Activated CD4-positive, CD25-positive, alpha-beta regulatory T cell treated with anti-CD3 and anti-CD28 coated beads, Interleukin-2, amount 50 U/mL, for 24 hours (primary cell): ENCODE data around the gene DLGAP3.
"Not testable (repeated sequence)": the region's sequence is repeated elsewhere in the genome, so short reads cannot be mapped to it uniquely, and the experiment has no call there.

Experiments used
- ATAC-seq, 2 donors: fragments of 150-1000 bp; cut with Tn5 transposase; one replicate each; pipeline ENCODE4 v1.10.0; 2021; ENCODE audit warnings: mild to moderate bottlenecking in 1 of 2, moderate library complexity in 1 of 2

The DLGAP3 gene, protein sequence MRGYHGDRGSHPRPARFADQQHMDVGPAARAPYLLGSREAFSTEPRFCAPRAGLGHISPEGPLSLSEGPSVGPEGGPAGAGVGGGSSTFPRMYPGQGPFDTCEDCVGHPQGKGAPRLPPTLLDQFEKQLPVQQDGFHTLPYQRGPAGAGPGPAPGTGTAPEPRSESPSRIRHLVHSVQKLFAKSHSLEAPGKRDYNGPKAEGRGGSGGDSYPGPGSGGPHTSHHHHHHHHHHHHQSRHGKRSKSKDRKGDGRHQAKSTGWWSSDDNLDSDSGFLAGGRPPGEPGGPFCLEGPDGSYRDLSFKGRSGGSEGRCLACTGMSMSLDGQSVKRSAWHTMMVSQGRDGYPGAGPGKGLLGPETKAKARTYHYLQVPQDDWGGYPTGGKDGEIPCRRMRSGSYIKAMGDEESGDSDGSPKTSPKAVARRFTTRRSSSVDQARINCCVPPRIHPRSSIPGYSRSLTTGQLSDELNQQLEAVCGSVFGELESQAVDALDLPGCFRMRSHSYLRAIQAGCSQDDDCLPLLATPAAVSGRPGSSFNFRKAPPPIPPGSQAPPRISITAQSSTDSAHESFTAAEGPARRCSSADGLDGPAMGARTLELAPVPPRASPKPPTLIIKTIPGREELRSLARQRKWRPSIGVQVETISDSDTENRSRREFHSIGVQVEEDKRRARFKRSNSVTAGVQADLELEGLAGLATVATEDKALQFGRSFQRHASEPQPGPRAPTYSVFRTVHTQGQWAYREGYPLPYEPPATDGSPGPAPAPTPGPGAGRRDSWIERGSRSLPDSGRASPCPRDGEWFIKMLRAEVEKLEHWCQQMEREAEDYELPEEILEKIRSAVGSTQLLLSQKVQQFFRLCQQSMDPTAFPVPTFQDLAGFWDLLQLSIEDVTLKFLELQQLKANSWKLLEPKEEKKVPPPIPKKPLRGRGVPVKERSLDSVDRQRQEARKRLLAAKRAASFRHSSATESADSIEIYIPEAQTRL

GRCh38 chr1:34929497-34929852, at the start of gene DLGAP3:
Gene DLGAP3 (minus strand): TSS chr1:34929650. CDS start chr1:34905383, 24,267 bp downstream.
- peak in 1 of 2 donors; percentile 13 for ATAC-seq

- ATAC-seq: no peak
These were observed 49.5 kb upstream of the DLGAP3 start for GRCh38 chr1:34978921-34979320.

GRCh38 chr1:34977858-34978257, 48.4 kb upstream of the DLGAP3 start:
- ATAC-seq: no peak

DNA sequence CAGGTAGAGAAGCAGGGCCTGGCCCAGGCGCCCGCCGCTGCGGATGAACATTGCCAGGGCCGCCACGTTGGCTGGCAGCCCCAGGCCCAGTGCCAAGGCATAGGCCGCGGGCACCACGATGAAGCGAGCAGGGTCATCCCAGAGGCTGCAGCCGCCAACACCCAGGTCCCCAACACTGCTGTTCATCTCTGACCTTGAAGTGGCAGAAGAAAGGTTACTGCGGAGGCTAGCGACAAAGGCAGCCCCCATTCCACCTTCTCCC, 47.7 kb upstream of the DLGAP3 start:
- ATAC-seq: no peak

GRCh38 chr1:34976384-34977209, 47.1 kb upstream of the DLGAP3 start:
- no peak for ATAC-seq

DNA sequence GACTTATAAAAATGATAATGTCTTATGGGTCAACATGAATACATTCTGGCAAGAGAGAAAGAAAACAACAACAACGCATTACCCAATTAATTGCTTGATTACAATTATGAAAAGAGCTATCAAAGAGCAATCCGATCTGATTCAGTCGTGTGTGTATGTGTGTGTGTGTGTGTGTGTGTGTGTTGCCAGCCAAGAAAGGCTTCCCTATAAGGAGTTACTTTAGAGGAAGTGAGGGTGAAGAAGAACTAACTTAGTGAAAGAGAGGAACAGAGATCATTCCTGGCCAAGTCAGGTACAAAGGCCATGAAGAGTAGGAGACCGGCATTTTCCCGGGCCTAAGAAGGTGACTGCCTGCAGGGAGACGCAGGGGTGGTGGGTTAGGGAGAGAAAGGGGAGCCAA, 46.3 kb upstream of the DLGAP3 start:
- ATAC-seq: no peak

DNA sequence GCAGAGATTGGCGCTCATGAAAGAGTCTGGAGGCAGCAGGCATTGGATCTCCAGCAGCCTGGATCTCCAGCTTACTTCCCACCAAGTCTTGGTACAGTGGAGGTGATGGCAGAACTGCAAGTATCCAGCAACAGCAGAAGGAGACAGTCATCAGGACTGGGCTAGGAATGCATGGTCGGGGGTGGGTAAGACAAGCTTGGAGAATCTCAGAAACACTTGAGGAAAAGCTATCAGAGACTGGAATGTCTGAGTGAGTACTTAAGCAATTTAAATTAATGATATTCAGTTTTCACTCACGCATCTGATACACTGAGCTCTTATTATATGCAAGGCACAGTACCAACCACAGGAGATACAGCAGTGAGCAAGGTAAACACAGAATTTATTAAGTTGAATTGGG, 45.9 kb upstream of the DLGAP3 start:
- no peak for ATAC-seq

DNA sequence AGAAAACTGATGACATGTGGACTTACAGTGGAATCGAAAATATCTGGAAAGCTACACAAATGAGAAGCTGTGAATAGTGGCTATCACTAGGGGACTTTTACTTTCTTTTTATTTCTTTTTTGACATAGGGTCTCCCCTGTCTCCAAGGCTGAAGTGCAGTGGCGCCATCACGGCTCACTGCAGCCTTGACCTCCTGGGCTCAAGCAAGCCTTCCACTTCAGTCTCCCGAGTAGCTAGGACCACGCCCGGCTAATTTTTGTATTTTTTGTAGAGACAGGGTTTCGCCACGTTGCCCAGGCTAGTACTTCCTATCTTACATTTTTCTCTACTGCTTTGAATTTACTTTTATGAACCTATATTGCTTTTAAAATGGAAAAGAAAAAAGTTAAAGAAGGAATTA, 45.2 kb upstream of the DLGAP3 start:
- ATAC-seq: no peak

DNA sequence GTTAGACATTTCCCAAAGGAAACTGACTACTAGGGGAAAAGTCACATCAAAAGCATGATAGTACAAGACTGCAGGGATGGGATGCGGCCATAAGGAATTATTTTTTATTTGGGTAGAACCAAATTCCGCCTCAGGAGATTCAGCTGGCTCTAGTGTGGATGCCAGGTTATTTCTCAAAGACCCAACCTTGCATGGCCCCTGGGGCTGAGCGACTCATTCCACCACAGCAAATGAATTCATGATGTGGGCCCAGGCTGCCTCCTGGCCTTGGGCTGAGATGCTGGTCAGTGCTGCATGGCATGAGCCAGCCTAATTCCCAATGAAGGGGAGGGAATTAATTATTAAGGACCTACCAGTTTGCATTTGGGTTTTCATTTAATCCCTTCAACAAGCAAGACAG, 43.9 kb upstream of the DLGAP3 start:
- ATAC-seq: no peak

GRCh38 chr1:34970829-34971228, 41.4 kb upstream of the DLGAP3 start:
- no peak for ATAC-seq

DNA sequence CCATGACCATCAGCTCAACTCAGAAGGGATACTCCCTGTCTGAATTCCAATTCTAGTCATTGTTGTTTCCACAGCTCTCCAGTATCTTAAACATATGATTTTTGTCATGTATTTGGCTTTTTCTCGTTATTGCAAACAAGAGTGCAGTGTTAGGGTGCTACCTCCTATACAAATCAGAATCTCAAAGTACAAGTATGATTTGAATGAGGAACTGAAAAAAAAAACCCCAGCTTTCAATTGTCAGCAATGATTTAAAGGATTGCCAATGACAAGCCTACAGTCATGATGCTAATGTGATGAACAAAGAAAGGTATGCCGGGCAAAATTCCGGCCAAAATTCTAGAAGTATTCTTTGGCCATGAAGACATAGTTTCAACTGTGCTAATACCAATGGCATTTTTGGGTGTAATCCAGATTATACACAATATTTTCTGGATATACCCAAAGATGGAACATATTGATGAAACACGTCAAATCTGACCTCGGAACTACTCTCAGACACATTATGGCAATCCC, 40.8 kb upstream of the DLGAP3 start:
- ATAC-seq: no peak

DNA sequence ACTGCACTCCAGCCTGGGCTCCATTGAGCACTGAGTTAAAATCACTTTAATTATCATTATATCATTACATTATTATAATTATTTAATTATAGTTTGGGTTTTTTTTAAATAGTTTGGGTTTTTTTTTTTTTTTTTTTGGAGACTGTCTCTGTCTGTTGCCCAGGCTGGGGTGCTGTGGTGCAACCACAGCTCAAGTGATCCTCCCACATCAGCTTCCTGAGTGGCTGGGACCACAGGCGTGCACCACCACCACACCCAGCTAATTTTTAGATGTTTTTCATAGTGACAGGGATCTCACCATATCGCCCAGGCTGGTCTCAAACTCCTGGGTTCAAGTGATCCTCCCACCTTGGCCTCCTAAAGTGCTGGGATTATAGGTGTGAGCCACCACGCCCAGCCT, 38.8 kb upstream of the DLGAP3 start:
- not testable (repeated sequence) for ATAC-seq

- not testable (repeated sequence) for ATAC-seq
These were observed 38.2 kb upstream of the DLGAP3 start for GRCh38 chr1:34967672-34968071.

GRCh38 chr1:34965597-34965996, 36.1 kb upstream of the DLGAP3 start:
- ATAC-seq: no peak

DNA sequence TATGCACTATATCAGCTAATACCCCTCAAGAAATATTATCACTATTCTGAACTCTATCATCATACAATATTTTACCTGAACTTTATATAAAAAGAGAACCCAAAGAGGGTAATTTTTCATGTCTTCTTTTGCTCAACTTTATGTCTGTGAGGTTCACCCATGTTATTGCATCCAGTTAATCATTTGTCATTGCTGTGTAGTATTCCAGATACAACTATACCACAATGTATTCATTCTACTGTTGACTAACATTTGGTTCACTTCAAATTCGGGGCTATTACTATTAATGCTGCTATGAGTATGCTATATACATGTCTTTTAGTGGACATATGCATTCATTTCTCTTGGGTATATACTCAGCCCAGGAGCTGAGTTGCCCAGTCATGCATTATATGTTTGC, 21.0 kb upstream of the DLGAP3 start:
- no peak for ATAC-seq

- ATAC-seq: not testable (repeated sequence)
These were observed 19.3 kb upstream of the DLGAP3 start for GRCh38 chr1:34948739-34949138.

GRCh38 chr1:34947641-34948314, 18.3 kb upstream of the DLGAP3 start:
- ATAC-seq: not testable (repeated sequence)

GRCh38 chr1:34946211-34946610, 16.8 kb upstream of the DLGAP3 start:
- no peak for ATAC-seq

DNA sequence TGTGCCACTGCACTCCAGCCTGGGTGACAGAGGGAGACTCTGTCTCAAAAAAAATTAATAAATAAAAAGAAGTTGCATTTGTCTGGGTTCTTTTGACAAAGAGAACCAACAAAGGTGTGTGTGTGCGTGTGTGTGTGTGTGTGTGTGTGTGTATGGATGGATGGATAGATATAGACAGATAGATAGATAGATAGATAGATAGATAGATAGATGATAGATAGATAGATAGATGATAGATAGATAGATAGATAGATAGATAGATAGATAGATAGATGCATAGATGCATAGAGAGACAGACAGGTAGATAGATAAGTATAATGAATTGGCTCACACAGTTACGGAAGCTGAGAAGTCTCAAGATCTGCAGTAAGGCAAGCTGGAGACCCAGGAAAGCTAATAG, 12.3 kb upstream of the DLGAP3 start:
- ATAC-seq: not testable (repeated sequence)

DNA sequence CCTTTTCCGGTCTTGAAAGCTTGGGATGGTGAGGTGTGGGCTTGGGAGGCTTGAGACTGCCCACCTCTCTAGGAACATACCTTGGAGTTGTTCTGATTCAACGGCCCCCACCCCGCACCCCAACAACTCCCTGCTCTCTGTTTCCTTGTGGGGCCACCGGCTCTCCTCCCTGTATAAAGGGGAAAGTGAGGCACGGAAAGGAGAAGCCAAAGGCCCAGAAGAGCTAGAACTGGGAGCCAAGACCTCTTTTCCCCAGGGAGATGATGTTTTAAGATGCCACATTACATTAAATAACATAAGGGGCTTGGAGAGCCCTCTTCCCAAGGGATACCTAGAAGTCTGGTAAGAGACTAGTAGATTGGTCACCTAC, 1.2 kb upstream of the DLGAP3 start:
- ATAC-seq: no peak

- no peak for ATAC-seq
These were observed 627 bp upstream of the DLGAP3 start for GRCh38 chr1:34929853-34930701.
